ENCODE results near the gene GDPD5.

- TF ChIP-seq CTCF (IDR thresholded peaks at IDR 0.05; ENCODE audit: insufficient read depth, low read length, poor library complexity, severe bottlenecking) (no peak), EZH2phosphoT487 (conservative IDR thresholded peaks at IDR 0.05; ENCODE audit: low read length) (no peak)
These were observed 48.8 kb downstream of the GDPD5 start for GRCh38 chr11:75476739-75477613.
